AG09309 (cell line): Measurements from ENCODE around the gene CREB1.

Experiments
- DNase-seq: peaks from one replicate; pipeline ENCODE4 v3.0.0-alpha.2; 2010; ENCODE audit warnings: low read depth
- H3K4me3 ChIP-seq: 2 replicates; pipeline ENCODE4 v1.5.1; 2011; ENCODE audit warnings: mild to moderate bottlenecking, low read depth, low read length, moderate library complexity; ENCODE audit not compliant: control insufficient read depth
- TF ChIP-seq, protein P1 (sequence below): IDR thresholded peaks from 2 replicates; pipeline ENCODE4 v1.5.1; 2011; ENCODE audit warnings: mild to moderate bottlenecking, low read depth, low read length, inconsistent platforms; ENCODE audit not compliant: insufficient read depth, control insufficient read depth; ENCODE audit errors: missing control alignments

Gene CREB1

DNA sequence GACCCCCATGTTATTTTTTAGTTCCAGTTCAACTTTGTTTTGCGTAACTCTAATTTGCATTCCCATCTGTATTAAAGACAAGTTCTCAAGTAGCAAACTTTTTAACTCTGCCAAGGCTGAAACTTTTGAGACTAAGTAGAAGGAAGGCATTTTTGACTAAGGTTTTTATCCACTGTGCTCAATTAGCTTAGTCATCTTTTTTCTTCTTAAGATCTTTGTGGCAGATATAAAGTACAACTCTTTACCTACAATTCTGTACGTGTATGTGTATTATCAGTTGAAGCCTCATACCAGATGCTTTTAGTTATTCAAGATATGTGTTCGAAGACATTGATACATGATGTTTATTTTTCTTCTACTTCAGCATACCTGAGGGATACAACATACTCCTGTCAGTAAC is 41.6 kb downstream of the CREB1 start:
- TF ChIP-seq, protein P1, sequence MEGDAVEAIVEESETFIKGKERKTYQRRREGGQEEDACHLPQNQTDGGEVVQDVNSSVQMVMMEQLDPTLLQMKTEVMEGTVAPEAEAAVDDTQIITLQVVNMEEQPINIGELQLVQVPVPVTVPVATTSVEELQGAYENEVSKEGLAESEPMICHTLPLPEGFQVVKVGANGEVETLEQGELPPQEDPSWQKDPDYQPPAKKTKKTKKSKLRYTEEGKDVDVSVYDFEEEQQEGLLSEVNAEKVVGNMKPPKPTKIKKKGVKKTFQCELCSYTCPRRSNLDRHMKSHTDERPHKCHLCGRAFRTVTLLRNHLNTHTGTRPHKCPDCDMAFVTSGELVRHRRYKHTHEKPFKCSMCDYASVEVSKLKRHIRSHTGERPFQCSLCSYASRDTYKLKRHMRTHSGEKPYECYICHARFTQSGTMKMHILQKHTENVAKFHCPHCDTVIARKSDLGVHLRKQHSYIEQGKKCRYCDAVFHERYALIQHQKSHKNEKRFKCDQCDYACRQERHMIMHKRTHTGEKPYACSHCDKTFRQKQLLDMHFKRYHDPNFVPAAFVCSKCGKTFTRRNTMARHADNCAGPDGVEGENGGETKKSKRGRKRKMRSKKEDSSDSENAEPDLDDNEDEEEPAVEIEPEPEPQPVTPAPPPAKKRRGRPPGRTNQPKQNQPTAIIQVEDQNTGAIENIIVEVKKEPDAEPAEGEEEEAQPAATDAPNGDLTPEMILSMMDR = no peak
- DNase-seq = no peak
- no peak overlapping the region for H3K4me3 ChIP-seq

DNA sequence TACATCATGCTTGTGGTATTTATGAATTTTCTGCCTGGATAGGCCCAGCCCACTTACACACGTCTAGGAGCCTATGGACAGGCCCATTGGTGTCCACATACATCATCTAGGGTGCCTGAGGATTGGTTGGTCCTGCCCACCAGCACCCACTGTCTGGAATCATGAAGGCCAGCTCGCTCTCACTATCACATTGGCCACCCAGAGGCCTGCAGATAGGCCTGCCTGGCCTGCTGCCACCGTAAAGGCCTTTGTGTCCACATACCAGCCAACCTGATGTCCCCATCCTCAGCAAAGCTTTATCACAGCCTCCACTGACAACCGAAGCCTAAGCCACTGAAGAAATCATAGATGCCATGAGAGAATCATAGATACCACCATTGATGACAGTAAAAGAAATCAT is 55.2 kb downstream of the CREB1 start:
- TF ChIP-seq, protein P1 = no peak
- no peak for DNase-seq

DNA sequence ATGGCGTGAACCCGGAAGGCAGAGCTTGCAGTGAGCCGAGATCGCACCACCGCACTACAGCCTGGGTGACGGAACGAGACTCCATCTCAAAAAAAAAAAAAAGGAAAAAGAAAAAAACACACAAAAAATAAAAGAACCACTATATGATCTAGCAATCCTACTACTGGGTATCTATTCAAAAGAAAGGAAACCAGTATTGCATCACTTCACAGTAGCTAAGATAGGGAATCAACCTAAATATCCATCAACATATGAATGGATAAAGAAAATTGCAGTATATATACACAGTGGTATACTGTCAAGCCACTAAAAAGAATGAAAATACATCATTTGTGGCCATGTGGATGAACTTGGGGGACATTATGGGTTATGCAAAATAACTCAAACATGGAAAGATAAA is 57.5 kb downstream of the CREB1 start:
- DNase-seq = no peak
- TF ChIP-seq, protein P1 = no peak
- no peak overlapping the region for H3K4me3 ChIP-seq

More for the DNA sequence above, 55.2 kb downstream of the CREB1 start:
- no peak overlapping the region for H3K4me3 ChIP-seq

DNA sequence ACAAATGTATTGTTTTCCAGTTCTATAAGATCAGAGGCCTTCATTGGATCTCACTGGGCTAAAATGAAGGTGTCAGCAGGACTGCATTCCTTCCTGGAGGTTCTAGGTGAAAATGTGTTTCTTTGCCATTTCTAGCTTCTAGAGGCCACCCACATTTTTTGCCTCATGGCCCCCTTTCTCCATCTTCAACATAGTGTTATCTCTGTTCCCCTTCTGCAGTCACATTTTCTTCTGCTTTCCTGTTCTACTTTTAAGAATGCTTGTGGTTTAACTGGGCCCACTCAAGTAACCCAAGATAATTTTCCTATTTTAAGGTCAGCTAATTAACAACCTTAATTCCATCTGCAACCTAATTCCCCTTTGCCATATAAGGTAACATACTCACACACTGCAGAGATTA is 59.4 kb downstream of the CREB1 start:
- no peak overlapping the region for H3K4me3 ChIP-seq
- DNase-seq = no peak
- TF ChIP-seq, protein P1 = no peak

DNA sequence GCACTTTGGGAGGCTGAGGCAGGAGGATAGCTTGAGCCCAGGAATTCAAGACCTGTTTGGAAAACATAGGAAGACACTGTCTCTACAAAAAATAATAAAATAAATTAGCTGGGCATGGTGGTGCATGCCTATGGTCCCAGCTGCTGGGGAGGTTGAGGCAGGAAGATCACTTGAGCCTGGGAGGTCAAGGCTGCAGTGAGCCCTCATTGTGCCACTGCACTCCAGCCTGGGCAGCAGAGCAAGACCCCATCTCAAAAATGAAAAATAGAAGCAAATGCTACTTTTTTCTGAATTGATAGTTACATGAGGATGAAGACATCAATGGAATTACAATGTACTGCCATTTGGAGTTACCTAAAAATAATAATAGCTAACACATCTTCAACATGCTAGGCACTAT is 63.5 kb downstream of the CREB1 start:
- H3K4me3 ChIP-seq = no peak overlapping the region
- DNase-seq = no peak
- TF ChIP-seq, protein P1 = no peak

DNA sequence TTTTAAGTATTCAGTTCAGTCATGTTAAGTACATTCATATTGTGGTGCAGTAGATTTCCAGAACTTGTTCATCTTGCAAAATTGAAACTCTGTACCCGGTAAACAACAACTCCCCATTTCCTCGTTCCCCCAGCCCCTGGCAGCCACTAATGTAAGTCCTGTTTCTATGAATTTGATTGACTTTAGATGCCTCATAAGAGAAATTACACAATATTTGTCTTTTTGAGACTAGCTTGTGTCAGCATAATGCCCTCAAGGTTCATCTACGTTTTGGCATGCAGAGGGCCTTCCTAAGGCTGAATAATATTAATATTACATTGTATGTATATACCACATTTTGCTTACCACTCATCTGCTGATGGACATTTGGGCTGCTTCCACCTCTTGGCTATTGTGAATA is 64.5 kb downstream of the CREB1 start:
- no peak overlapping the region for H3K4me3 ChIP-seq
- no peak for DNase-seq
- TF ChIP-seq, protein P1 = no peak

DNA sequence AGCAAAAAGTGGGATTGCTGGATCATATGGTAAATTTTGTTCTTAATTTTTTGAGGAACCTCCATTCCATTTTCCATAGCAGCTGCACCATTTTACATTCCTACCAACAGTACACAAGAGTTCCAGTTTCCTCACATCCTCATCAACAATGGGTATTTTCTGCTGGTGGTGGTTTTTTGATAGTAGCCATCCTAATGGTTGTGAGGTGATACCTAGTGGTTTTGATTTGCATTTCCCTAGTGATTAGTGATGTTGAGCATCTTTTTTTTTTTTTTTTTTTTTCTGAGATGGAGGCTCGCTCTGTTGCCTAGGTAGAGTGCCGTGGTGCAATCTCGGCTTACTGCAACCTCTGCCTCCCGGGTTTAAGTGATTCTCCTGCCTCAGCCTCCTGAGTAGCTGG is 65.0 kb downstream of the CREB1 start:
- no peak for DNase-seq
- no peak overlapping the region for H3K4me3 ChIP-seq
- TF ChIP-seq, protein P1 = no peak
